DMS79 (cell line): ENCODE measurements around the gene HEXD.
"Not testable (repeated sequence)": the region's sequence is repeated elsewhere in the genome, so short reads cannot be mapped to it uniquely, and the experiment has no call there.

Source experiments
- DNase-seq: peaks from one replicate; lab custom pipeline; 2025; lab: John Stamatoyannopoulos, UW

Gene HEXD

DNA sequence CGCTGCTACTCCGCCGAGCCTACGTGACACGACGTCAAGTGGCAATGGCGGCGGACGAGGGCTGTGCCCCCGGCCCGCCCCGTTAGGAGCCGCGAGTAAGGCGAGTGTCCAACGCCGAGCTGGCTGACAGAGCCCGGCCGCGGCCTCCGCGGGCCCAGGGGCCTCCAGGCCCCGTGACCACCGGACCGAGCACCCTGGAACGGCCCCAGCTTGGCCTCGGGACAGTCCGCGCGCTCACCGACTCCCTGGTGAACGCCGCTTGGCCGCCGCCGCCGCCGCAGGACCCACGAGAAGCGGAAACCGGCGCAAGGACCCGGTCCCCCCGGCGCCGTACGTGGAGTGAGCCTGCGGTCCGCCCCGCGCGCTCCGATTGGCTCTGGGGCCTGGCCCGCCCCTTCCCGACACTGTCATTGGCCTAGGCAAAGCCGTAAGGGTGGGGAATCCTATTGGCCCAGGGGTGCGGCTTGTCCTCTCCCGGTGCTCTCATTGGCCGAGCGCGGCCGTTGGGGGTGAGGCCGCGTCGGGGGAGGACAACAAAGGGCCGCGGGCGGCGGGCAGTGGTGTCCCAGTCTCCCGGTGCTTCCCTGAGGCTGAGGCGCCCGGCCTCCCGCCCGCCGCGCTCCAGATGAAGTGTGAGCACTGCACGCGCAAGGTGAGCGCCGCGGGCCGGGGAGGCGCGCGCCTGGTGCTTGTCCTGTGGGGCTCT is 40.2 kb downstream of the HEXD start, which contains the start of gene NARF:
NARF (plus strand) TSS at position 563 of the 706 bp plus-strand sequence; CDS start at position 626, 63 bp downstream.
- peak; percentile 84 for DNase-seq

DNA sequence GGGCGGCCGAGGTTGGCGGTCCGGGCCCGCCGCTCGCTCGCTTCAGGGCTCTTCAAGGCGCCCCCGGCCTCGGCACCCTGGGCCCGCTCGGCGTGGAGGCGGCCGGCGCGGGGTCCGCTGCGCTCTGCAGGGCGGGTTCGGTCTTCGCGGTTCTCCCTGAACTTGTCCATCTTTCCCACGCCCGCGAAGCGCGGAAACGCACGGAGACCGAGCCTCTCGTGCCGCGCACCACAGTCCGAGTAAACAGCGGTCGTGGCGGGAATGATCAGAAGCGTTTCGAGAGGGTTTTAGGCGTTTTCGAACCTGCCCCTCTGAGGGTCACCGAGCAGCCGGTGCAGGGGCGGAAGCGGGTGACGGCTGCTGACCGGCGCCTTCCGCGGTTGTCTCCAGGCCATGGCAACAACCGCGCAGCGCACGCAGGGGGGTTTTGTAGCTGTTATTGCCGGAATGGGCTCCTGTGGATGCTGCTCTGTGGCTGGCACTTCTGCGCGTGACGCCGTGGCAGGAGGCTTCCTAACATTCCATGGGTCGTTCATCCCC is 40.8 kb downstream of the HEXD start:
- DNase-seq = no peak

DNA sequence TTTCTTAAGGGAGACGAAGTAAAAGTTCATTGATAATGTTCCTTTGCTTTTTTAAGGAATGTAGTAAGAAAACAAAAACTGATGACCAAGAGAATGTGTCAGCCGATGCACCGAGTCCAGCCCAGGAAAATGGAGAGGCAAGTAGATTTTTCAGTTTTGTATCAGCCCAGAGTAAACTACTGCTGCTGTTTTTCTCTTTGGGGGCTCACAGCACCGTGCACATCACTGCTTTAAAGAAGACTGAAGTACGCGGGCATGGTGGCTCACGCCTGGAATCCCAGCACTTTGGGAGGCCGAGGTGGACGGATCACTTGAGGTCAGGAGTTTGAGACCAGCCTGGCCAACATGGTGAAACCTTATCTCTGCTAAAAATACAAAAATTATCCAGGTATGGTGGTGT is 41.8 kb downstream of the HEXD start:
- DNase-seq = not testable (repeated sequence)

DNA sequence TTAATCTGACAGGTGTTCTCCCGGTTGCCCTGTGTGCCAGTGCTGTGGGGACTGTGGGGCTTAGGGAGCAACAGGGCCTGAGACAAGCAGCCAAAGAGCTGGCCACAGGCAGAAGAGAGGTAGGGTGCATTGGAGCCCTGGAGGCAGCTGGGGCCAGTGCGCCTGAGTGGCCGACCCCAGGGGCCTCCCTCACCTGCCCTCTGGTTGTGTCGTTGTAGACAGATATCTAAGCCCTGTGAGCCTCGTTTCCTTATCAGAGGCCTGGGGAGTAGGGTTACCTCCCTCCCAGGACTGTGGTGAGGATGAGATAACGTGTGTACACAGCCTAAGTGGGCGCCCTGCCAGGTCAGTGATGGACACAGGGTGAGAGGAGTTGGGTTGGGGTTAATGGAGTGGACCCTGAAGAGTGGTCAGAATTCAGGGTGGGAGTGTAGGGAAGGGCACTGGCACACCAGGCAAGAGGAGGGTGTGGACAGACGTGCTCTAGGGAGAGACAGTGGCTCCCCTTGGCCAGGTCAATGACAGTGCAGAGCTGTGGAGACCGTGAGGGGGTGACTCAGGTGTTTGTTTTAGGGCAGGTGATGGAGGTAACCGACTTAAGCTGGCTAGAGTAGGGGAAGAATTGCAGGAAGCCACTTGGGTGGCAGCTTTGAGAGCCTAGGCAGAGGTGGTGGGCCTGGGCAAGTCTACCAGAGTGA is 43.8 kb downstream of the HEXD start:
- peak; percentile 12 for DNase-seq

DNA sequence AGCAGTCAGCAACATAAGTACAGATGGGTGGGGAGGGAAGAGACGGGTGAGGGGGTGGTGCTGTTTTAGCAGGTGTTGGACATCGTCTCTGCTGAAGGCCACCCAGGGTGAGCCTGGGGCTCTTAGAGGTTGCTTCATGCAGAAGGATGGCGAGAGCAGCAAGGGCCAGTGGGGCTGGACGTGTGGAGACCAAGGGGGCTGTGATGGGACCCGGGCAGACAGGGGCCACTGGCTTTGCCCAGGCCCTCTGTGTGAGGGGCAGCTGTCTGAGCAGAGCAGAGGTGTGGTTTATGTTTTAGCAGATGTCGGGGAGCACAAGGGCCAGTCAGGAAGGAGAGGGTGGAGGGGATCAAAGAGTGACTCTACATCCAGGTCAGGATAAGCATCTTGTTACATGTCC is 45.2 kb downstream of the HEXD start:
- no peak for DNase-seq

DNA sequence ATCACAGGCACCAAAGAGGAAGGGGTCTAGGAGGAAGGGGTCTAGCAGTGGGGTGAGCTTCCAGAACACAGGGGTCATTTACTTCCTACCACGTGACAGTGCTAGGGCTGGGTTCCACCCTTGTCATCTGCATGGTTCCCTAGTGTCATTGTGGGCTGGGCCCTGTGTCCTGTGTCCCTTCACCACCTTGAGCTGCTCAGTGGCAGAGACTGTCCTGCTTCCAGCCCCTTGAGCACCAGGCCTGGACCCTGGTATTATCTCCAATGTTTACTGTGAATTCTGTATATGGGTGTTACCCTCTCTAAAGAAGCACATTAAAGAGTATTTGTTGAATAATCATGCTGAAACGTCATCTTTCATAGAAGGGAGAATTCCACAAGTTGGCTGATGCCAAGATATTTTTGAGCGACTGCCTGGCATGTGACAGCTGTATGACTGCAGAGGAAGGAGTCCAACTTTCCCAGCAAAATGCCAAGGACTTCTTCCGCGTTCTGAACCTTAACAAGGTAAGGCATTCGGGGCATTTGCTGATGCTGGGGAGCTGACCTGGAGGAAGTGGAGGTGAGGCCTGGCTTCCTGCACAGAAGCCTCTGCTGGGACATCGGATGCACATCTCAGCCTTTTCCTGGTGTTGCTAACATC is 45.9 kb downstream of the HEXD start:
- DNase-seq = no peak

DNA sequence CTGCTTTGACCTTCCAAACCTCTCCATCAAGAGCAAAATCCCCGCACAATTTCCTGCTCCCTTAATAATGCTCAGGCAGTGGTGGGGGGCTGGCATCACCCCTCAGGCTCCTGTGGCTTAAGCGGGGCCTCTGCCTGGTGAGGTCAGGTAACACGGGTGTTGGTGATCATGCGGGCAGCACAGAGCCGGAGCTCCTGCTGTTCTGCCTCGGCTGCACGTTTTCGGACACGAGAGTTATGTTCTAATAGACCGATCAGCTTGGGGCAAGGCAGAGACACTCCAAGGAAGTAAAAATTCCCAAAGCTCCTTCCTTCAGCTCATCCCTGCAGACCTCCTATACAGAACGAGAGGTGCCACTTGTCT is 46.4 kb downstream of the HEXD start:
- DNase-seq = no peak

DNA sequence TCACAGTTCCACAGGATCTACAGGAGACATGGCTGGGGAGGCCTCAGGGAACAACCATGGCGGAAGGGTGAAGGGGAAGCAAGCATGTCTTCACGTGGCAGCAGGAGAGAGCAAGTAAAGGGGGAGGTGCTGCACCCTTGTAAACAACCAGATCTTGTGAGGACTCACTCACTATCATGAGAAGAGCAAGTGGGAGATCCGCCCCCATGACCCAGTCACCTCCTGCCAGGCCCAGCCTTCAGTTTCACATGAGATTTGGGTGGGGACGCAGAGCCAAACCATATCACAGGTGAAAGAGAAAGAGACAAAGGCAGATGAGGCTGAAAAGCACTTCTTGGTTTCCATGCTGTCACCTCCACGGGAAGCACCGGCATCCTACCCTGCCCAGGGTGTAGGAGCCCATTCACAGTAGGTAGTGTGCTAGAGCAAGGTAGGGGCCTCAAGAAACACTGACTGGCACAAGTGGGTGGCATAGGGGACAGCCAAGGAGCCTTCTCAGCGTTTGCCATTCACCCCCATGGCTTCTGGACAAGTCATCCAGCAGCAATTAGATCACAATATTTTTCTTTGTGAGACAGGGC is 47.0 kb downstream of the HEXD start:
- no peak for DNase-seq

DNA sequence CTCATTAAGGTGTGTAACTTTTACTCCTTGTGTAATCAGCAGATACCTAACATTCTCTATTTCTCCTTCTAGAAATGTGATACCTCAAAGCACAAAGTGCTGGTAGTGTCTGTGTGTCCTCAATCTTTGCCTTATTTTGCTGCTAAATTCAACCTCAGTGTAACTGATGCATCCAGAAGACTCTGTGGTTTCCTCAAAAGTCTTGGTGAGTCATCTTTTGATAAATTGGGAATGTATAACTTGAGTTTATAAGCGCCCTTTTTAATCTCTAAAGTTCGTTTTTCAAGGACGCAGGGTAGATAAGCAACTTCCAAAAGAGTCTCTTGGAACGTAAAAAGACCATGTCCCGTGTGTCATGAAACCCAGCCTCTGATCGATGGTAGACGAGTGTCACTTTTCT is 50.5 kb downstream of the HEXD start:
- no peak for DNase-seq

DNA sequence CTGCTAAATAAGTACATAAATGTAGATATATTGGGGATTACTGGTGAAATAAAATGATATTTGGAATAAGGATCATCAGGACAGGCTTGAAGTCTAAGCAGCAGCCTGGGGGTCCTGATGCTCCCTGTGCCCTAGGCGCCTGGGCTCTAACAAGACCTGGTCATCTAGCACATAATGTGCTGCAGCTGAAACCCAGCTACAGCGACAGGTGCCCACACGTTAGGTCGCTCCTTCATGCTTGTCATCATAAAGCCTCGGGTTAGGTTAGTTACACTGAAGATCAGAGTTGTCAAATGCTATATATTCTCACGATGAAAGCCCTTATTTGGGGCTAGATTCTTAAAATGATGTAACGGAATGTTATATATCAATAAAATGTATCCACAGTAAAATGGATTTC is 51.9 kb downstream of the HEXD start:
- DNase-seq = no peak

GRCh38 chr17:82474223-82475010 is 56.3 kb downstream of the HEXD start:
- DNase-seq = no peak

- no peak for DNase-seq
Measured at GRCh38 chr17:82475458-82475857, 57.3 kb downstream of the HEXD start.

DNA sequence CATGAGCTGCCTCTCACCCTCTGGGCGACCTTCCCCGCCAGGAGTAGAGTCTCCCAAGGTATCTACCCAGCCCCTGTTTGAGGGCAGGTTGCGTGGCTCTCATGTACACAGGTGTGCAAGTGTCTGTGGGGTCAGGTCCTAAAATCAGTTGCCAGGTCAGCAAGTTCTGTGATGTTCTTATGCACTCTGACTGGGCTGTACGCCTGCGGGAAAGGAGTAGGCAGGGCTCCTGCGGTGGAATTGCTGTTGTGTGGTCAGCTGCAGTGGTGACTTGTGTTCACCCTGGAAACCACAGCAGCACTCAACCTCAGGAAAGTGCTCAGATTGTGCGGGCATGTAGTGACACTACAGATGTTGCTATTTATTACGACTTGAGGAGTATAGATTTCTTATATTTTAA is 59.8 kb downstream of the HEXD start:
- no peak for DNase-seq

- no peak for DNase-seq
Measured at GRCh38 chr17:82479602-82480001, 61.5 kb downstream of the HEXD start.

- DNase-seq = no peak
Measured at GRCh38 chr17:82480318-82480717, 62.2 kb downstream of the HEXD start.

- no peak for DNase-seq
Measured at GRCh38 chr17:82483204-82483660, 65.1 kb downstream of the HEXD start.

DNA sequence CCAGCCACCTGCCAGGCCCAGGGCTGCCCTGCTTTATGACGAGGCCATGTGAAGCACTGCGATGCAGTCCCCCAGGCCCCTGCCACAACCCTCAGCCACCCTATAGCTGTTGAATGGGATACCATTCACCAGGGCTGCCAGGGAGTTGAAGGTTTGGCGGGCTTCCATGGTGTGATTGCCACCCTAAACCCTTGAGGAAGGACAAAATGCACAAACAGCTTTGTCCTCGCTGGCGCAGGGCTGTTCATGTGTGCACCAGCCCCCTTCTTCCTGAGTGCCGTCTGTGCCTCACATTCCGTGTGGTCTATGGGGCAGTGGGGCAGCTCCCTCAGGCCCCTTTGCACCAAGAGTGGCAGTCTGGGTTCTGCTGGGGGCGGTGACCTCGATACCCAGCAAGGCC is 65.7 kb downstream of the HEXD start:
- DNase-seq = no peak

DNA sequence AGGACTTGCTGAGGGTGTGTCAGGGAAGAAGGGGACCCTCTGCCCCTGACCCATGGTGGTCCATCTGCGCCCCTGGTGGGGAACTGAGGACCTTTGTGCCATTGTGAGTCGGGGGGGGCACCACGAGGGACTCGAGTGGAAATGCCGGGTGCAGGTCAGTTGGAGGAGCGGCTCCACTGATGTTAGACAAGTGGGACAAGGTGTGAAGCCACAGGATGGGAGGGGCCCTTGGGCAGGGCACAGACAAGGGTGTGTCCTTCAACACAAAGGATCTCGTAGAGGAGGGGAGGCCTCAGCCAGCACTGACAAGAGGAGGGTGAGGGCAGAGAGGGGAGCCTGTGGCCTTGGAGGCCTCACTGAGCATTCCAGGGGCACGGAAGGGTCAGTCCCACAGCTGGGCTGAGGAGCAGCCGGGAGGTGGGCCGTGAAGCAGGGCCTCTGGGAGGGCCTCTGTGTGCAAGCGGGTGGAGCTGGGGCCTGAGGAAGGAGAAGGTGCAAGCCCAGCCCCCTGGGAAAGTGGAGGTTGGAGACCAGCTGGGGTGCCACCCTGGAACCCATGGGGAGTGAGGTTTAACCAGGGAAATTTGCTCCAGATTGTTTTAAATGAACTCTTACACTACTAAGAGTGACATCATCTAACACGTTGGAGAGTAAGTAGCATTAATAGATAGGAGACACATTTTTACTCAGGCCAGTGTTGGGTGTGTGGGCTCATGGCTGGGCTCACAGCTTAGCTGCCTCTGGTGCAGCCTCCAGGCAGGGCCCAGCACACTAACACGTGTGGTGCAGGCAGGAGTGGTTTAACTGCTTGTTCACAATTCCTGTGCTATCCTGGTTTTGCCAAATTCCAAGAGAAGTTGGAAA is 68.3 kb downstream of the HEXD start:
- no peak for DNase-seq

DNA sequence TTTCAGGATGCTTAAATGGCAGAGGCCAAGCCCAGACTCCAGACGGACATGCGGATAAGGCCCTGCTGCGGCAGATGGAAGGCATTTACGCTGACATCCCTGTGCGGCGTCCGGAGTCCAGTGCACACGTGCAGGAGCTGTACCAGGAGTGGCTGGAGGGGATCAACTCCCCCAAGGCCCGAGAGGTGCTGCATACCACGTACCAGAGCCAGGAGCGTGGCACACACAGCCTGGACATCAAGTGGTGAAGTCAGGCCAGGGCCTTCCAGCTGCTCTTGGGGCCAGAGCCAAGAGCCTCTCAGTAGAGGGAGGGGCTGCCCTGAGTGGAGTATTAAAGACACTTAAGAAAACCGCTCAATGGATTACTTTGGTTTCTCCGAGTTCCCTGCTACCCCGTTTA is 69.8 kb downstream of the HEXD start:
- DNase-seq = peak; percentile 17

DNA sequence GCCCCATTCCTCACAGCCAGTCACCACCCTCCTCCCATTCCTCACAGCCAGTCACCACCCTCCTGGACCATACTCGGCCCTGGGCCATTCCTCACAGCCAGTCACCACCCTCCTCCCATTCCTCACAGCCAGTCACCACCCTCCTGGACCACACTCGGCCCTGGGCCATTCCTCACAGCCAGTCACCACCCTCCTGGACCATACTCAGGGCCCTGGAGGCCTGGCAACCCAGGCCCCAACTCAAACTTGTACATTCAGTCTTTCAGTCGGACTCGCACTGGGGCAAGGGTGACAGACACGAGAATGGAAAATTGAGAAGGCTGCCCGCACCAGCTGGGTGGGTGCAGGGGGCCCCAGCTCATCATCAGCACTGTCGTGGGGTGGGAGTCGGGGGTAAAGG is 71.0 kb downstream of the HEXD start:
- no peak for DNase-seq
